T-helper 17 cell (primary cell): ENCODE results near the gene RPTOR. TPM values are rescaled to one million over a fixed set of nuclear protein-coding genes. Genes with fewer than 3 reads are reported as not detected.
"Not testable (repeated sequence)": the region's sequence is repeated elsewhere in the genome, so short reads cannot be mapped to it uniquely, and the experiment has no call there.

Source experiments
- ATAC-seq: fragments of 150-1000 bp; cut with Tn5 transposase; 2 replicates; pipeline ENCODE4 v1.10.0; 2021; ENCODE audit warnings: mild to moderate bottlenecking, moderate library complexity
- DNase-seq, 3 donors: peaks; one replicate each; pipeline versions ENCODE4 v3.0.0 to v3.0.0-alpha.2; 2020 to 2021
- H3K9me3 ChIP-seq: one replicate; pipeline ENCODE4 v1.7.0; 2013; ENCODE audit warnings: low read length, mild to moderate bottlenecking; ENCODE audit not compliant: control insufficient read depth, poor library complexity, severe bottlenecking
- H3K27ac Mint-ChIP-seq: one replicate; pipeline ENCODE4 v1.8.0; 2022; ENCODE audit warnings: mild to moderate bottlenecking, moderate library complexity, mixed read lengths
- H3K27me3 Mint-ChIP-seq: one replicate; pipeline ENCODE4 v1.8.0; 2022; ENCODE audit warnings: mixed read lengths
- H3K36me3 Mint-ChIP-seq: one replicate; pipeline ENCODE4 v1.8.0; 2022; ENCODE audit warnings: low read depth, mixed read lengths
- H3K4me1 Mint-ChIP-seq: one replicate; pipeline ENCODE4 v1.8.0; 2022; ENCODE audit warnings: mild to moderate bottlenecking, mixed read lengths
- H3K4me3 Mint-ChIP-seq: one replicate; pipeline ENCODE4 v1.8.0; 2022; ENCODE audit warnings: mild to moderate bottlenecking, moderate library complexity, mixed read lengths
- total RNA-seq, 4 donors: library from RNA in 2 of 4; stranded (reverse) in 2 of 4; gene quantifications; one replicate each; pipeline ENCODE4 v1.2.3 and lab custom pipeline; 2022 to 2026

The RPTOR gene
- total RNA-seq, 2 donors from 2014 or later: 55.1 to 61.5 TPM

DNA sequence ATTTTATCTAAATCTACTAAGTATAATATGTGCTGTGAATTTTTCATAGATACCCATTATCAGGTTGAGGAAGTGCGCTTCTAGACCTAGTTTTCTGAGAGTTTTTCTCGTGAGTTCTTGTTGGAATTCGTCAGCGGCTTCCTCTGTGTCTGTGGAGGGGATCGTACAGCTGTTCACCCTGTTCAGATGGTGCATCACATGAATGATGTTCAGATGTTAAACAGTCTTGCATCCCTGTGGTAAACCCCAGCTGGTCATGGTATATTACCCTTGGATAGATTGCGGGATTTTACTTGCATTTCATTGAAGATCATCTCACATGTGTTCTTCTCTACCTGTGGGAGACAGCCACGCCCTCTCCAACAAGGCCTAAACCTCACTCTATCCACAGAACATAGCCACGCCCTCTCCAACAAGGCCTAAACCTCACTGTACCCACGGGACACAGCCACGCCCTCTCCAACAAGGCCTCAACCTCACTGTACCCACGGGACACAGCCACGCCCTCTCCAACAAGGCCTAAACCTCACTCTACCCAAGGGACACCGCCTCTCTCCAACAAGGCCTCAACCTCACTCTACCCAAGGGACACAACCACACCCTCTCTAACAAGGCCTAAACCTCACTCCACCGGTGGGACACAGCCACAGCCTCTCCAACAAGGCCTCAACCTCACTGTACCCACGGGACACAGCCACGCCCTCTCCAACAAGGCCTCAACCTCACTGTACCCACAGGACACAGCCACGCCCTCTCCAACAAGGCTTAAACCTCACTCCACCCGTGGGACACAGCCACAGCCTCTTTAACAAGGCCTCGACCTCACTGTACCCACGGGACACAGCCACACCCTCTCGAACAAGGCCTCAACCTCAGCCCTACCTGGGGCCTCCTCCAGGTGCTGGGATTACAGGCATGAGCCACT lies 266.8 kb downstream of the RPTOR start:
- H3K4me1 Mint-ChIP-seq: peaks cover 31% of the 10 kb centered on the region
- ATAC-seq (peak; percentile 78), DNase-seq (no peak)
- H3K9me3 ChIP-seq: no peaks in the 10 kb centered on the region
- H3K27ac Mint-ChIP-seq: peak overlapping the region; percentile 89
- peaks cover 7% of the 10 kb centered on the region for H3K36me3 Mint-ChIP-seq
- H3K27me3 Mint-ChIP-seq: no peaks in the 10 kb centered on the region
- peak overlapping the region; percentile 13 for H3K4me3 Mint-ChIP-seq

DNA sequence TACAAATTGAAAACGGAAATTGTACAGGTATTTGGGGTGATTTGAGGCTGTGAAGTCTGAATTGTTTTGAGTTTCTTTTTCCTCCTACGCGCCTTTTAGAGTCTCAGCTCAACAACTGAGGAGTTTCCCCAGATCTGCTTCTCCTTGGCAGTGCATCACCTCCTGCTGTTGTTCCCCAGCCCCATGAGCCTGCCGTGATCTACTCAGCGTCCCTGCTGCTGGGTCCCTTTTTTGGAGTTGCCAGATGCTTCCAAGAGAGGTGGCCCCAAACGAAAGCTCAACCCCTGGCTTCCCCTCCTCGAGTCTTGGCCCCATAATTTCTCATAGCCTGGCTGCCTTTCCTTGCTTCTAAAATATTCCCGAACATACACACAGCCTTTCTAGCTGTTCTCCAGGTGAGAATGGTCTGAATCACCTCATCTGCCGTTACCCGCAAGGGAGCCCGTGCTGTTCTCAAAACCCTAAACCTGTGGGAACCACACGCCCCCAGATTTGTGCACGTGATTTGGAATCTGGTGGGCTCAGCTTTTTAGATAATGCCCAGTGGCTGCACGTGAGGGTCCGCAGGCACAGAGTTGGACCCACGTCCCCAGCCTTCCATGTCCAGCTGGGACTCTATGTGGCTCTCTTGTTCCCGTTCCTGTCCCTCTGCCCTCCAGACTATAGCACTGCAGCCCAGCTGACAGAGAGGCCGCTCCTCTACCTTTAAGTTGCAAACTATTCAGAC lies 267.9 kb downstream of the RPTOR start:
- no peaks in the 10 kb centered on the region for H3K27me3 Mint-ChIP-seq
- peaks cover 7% of the 10 kb centered on the region for H3K36me3 Mint-ChIP-seq
- H3K4me1 Mint-ChIP-seq: peaks cover 36% of the 10 kb centered on the region
- peak overlapping the region; percentile 89 for H3K27ac Mint-ChIP-seq
- peak; percentile 50 for ATAC-seq
- peak overlapping the region; percentile 78 for H3K4me3 Mint-ChIP-seq
- DNase-seq: no peak
- no peaks in the 10 kb centered on the region for H3K9me3 ChIP-seq

DNA sequence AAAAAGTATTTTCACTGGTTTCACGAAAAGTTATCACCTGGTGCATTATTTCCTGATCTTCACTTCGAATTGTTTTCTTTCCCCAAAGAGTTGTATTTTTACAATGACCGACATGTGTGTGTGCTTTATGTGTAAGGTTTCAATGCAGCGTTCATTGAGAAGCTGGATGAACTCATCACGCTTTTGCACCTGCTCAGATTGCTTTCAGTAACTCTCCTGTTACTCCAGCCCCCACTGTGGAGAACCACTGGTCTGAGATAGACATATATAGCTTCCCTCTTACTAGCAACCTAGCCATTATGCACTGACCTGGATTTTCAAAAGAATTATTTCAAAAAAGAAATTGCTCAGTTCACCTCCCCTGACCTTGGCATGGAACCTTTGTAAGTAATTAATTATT lies 268.7 kb downstream of the RPTOR start:
- Mint-ChIP-seq H3K4me3 (no peak overlapping the region), H3K27ac (no peak overlapping the region), H3K36me3 (peaks cover 7% of the 10 kb centered on the region), H3K4me1 (peaks cover 38% of the 10 kb centered on the region), H3K27me3 (no peaks in the 10 kb centered on the region)
- DNase-seq (no peak), ATAC-seq (no peak)
- no peaks in the 10 kb centered on the region for H3K9me3 ChIP-seq

DNA sequence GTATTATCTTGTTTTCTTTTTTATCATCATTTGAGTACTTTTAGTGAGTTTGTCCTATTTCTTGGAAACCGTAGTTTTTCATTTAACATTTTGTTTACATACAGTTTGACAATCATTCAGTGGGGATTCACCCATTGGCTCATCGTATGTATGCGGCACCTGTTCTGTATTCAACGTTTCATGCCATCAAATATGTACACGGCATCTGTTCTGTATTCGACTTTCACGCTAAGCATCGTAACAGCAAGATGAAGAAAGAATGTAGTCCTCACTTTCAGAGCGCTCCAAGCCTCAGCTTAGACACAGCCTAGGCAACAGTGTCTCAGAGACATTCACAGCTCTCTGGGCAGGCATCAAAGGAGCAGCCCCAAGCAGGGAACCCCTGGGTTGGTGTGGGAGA lies 269.9 kb downstream of the RPTOR start:
- DNase-seq (no peak), ATAC-seq (no peak)
- Mint-ChIP-seq H3K36me3 (peaks cover 3% of the 10 kb centered on the region), H3K27ac (peak overlapping the region; percentile 29), H3K27me3 (no peaks in the 10 kb centered on the region), H3K4me3 (no peak overlapping the region), H3K4me1 (peaks cover 45% of the 10 kb centered on the region)
- H3K9me3 ChIP-seq: no peaks in the 10 kb centered on the region

DNA sequence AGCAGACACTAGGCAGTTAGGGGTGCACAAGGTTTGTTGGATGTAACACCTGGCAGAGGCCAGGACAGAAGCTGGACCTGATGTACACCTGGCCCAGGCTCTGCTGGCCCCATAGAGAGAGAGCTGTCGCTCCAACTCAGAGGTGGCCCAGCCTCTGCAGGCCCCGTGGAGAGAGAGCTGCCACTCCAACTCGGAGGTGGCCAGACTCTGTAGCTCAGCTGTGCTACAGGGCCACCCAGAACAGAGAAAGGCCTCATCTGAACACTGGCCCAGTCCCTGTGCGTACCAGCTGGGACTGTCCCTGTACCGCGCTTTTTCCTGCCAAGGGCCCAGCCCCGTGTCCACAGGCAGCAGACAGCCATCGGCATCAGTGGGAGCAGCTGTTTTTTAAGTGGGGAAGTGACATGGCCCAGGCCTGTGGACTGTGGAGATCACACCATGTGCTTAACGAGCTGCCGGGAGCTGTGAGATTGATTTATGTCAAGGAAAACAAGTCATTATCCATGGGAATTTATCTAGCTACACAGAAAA lies 270.6 kb downstream of the RPTOR start:
- Mint-ChIP-seq H3K4me1 (peaks cover 50% of the 10 kb centered on the region), H3K4me3 (peak overlapping the region; percentile 47), H3K27me3 (no peaks in the 10 kb centered on the region), H3K36me3 (peaks cover 3% of the 10 kb centered on the region), H3K27ac (no peak overlapping the region)
- no peaks in the 10 kb centered on the region for H3K9me3 ChIP-seq
- ATAC-seq (no peak), DNase-seq (no peak)

DNA sequence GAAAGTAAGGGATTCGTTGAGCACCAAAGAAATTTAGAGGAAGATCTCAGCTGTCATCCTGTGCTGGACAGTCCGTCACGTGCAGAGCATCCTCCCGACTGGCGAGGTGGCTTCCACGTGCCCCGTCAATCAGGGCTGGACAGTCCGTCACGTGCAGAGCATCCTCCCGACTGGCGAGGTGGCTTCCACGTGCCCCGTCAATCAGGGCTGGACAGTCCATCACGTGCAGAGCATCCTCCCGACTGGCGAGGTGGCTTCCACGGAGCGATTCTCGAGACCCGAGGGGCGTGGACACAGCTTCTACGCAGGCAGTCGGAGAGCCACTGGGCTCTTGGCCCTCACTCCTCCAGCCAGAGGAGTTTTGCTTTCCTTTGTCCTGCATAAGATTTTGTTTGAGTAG lies 271.1 kb downstream of the RPTOR start:
- not testable (repeated sequence) for H3K36me3 Mint-ChIP-seq, H3K27me3 Mint-ChIP-seq, H3K9me3 ChIP-seq, ATAC-seq, DNase-seq
- H3K4me3 Mint-ChIP-seq: peak overlapping the region; percentile 47
- H3K27ac Mint-ChIP-seq: peak overlapping the region; percentile 75
- peaks cover 50% of the 10 kb centered on the region for H3K4me1 Mint-ChIP-seq

DNA sequence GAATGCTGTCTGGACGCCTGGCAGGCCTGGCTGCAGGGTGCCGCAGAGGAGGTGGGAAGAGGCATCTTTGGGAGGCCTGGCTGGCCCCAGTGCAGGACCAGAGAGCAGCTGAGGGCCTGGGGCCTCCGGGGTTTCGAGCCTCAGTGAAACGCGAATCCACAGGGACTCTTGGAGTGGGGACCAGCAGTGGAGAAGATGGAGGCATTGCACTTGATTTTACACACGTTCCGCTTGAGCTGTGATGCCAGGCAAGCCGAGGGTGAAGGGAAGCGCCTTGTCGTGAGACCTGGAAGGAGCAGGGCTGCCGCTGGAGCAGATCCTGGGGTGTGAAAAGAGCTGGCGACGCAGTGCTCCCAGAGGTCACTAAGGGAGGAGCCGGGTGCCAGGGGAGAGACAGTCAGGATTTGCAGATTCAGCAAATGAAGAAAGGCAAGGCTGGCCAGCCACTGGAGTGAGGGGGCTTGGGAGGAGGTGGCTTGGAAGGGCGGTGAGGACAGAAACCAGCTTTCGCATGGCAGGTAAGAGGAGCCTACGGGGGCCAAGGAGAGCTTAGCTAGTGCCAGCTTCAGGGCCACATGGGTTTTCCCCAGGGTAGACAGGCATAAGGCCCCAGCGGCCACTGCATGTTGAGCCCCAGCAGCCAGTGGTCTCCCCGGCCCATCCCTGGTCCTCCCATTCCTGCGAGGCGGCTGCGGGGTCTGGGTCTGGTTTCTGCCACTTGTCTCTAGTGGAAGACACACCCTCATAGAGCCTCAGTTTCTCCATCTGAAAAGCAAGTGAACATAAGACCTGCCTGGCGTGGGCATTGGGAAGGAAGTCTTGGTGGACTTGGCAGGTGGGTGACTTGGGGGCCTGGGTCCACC lies 271.8 kb downstream of the RPTOR start:
- no peak overlapping the region for H3K4me3 Mint-ChIP-seq
- no peak for ATAC-seq
- H3K27ac Mint-ChIP-seq: peak overlapping the region; percentile 75
- H3K4me1 Mint-ChIP-seq: peaks cover 42% of the 10 kb centered on the region
- H3K9me3 ChIP-seq: no peaks in the 10 kb centered on the region
- no peak for DNase-seq
- H3K36me3 Mint-ChIP-seq: peaks cover 4% of the 10 kb centered on the region
- no peaks in the 10 kb centered on the region for H3K27me3 Mint-ChIP-seq

DNA sequence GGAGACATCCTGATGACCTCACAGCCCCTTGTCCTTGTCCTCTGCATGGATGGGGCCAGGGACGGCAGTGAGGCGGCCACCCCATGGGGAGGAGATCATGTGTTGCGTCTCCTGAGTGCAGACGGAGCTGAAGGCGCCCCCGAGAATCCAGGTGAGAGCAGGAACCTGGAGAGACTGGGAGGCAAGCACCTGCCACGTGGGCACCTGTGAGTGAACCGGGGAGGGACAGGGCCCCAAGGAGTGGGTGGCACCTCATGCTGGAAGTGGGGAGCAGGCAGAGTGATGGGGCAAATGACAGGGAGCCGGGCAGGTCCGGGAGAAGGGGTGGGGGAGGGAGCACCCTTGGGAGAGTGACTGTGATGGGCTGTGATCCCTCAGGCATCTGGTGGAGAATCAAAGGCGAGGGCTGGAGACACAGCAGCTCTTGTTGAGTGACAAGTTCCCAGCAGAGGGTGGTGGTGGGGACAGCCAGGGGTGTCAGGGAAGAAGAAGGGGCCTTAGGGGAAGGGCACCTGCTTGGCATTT lies 272.7 kb downstream of the RPTOR start:
- ATAC-seq (no peak), DNase-seq (no peak)
- peaks cover 6% of the 10 kb centered on the region for H3K36me3 Mint-ChIP-seq
- peak overlapping the region; percentile 16 for H3K27ac Mint-ChIP-seq
- no peak overlapping the region for H3K4me3 Mint-ChIP-seq
- no peaks in the 10 kb centered on the region for H3K27me3 Mint-ChIP-seq
- peaks cover 36% of the 10 kb centered on the region for H3K4me1 Mint-ChIP-seq
- H3K9me3 ChIP-seq: no peaks in the 10 kb centered on the region

DNA sequence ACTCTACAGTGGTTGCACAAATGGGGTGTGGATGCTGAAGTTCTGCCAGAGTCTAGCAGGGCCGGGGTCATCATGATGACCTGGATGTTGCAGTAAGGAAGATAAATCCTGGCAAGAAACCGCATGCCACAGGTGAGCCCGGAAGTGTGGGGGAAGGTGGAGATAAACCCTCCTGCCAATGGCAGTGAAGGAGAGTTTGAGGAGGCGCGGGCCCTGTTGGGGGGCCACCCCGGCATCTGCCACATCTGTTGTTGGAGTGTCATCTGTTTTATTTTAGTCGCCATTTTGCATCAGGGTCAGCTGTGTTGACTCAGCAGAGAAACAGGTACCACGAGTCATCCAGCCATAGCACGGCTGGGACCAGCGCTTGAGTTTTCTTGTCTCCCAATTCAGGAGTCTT lies 273.2 kb downstream of the RPTOR start:
- ATAC-seq: no peak
- no peaks in the 10 kb centered on the region for H3K9me3 ChIP-seq
- DNase-seq: no peak
- Mint-ChIP-seq H3K27ac (peak overlapping the region; percentile 16), H3K4me1 (peaks cover 35% of the 10 kb centered on the region), H3K4me3 (no peak overlapping the region), H3K36me3 (peaks cover 9% of the 10 kb centered on the region), H3K27me3 (no peaks in the 10 kb centered on the region)

DNA sequence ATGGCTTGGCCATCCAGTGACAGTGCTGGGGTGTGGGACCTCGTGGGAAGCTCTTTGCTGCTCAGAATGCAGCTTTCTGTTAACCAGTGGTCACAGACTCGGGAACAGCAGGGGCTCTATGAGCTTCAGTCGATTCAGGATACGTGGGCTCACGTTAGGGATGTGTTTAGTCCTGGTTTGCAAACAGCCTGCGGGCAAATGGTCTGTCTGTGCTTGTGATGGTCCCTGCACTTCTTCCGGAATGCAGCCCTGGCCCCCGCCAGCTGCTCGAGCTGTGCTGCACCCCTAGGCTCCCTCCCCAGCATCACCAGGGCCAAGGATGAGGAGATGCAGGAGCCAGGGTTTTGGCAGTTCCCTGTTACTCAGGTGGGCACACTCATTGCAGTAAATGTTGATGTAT lies 274.2 kb downstream of the RPTOR start:
- Mint-ChIP-seq H3K27ac (peak overlapping the region; percentile 0), H3K4me3 (no peak overlapping the region), H3K27me3 (no peaks in the 10 kb centered on the region), H3K36me3 (peaks cover 9% of the 10 kb centered on the region), H3K4me1 (peaks cover 30% of the 10 kb centered on the region)
- H3K9me3 ChIP-seq: no peaks in the 10 kb centered on the region
- DNase-seq (no peak), ATAC-seq (no peak)

DNA sequence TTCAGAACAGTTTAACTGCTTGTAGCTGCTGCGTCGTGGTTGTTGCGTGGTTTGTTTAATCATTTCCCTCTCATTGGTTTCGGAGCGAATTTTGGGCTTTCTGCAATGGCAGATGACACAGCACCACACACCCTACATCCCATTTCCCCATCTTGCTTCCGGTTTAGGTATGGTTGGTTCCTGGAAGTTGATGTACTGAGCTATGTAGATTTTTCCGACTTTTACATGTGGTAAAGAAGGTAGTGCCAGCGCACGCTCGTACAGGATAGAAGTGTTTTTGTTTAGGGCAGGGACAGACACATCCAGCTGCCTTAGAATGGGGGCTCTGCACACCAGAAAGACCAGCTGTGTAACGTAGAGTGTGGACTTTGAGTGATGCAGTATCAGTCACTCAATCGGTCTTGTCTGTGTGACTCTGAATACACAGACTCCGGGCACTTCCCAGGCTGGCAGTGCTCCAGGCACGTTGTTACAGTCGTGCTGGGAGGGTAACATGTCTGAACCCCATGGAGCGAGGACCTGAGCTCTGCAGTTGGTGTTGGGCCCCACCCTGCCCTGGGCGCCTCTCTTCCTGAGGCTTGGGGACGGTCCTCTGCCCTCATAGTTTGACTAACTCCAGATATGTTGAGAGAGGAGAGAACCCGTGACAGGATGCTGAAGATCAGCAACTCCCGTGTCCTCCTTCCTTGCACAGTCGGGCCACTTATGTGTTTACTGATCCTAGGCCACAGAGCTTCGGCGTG lies 275.0 kb downstream of the RPTOR start:
- no peak for DNase-seq
- H3K27me3 Mint-ChIP-seq: no peaks in the 10 kb centered on the region
- peaks cover 30% of the 10 kb centered on the region for H3K4me1 Mint-ChIP-seq
- no peaks in the 10 kb centered on the region for H3K9me3 ChIP-seq
- H3K27ac Mint-ChIP-seq: peak overlapping the region; percentile 0
- ATAC-seq: peak; percentile 23
- H3K4me3 Mint-ChIP-seq: peak overlapping the region; percentile 31
- H3K36me3 Mint-ChIP-seq: peaks cover 9% of the 10 kb centered on the region

DNA sequence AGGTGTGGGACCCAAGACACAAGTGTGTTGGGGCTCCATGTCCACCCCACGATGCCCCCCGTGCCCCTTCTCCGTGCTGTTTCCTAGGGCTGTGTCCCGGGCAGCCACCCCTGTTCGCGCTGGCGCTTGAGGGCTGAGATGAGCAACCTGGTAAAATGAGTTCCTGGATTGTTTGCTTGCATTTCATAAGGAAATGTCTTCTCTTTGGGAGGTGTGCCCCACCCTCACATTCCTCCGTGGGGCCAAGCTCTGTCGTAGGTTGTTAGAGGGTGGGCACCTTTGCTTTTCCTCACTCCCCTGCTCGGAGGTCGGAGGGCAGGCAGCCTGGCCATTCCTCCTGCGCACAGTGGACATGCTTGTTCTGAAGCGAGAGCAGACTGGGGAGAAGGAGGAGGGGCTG lies 275.7 kb downstream of the RPTOR start:
- no peaks in the 10 kb centered on the region for H3K9me3 ChIP-seq
- H3K4me1 Mint-ChIP-seq: peaks cover 26% of the 10 kb centered on the region
- no peak for DNase-seq
- no peak for ATAC-seq
- H3K27me3 Mint-ChIP-seq: no peaks in the 10 kb centered on the region
- no peak overlapping the region for H3K4me3 Mint-ChIP-seq
- peak overlapping the region; percentile 0 for H3K27ac Mint-ChIP-seq
- H3K36me3 Mint-ChIP-seq: peaks cover 7% of the 10 kb centered on the region
